A549 (cell line): ENCODE data around the gene MEIKIN. TPM values are rescaled to one million over a fixed set of nuclear protein-coding genes. Genes with fewer than 3 reads are reported as not detected.

Experiments used
- ATAC-seq, 2 experiments: fragments of 200-7000 bp in 1 of 2; fragments of >200 bp in 1 of 2; cut with Nextera tagmentation in 1 of 2; cut with Tn5 transposase in 1 of 2; 3 replicates each; pipeline versions ENCODE4 v1.8.0 to v1.9.1; 2018 to 2020; ENCODE audit warnings: mild to moderate bottlenecking in 1 of 2, moderate library complexity in 1 of 2
- CTCF ChIA-PET: fragments of 300-600 bp; sonication (Branson Sonifier 250); formaldehyde crosslinking; extraction: SDS; loops from one replicate; lab custom pipeline; 2021; ENCODE audit warnings: antibody characterized with exemption, inconsistent platforms; lab: Yijun Ruan, JAX
- POLR2A ChIA-PET: fragments of 350-600 bp; formaldehyde crosslinking; extraction: SDS; loops from one replicate; lab custom pipeline; 2021; ENCODE audit warnings: antibody characterized with exemption, inconsistent platforms; lab: Yijun Ruan, JAX
- DNase-seq, 2 experiments: peaks; one replicate each; pipeline versions ENCODE4 v3.0.0 to v3.0.0-alpha.2; 2011 to 2016; ENCODE audit warnings: low read depth in 1 of 2, low spot score in 1 of 2
- FAIRE-seq: peaks from 2 replicates; lab custom pipeline; 2011; peaks lifted over from hg19 to GRCh38; lab: Jason Lieb, UNC
- H3K27ac ChIP-seq, 2 experiments: fragments of >200 bp; sonication (Bioruptor Twin); formaldehyde crosslinking; 3 replicates each; pipeline ENCODE4 v1.5.1; 2016 to 2017
- H3K4me1 ChIP-seq: fragments of >200 bp; sonication (Bioruptor Twin); formaldehyde crosslinking; 3 replicates; pipeline ENCODE4 v1.6.1; 2016
- H3K4me2 ChIP-seq: fragments of >200 bp; sonication (Bioruptor Twin); formaldehyde crosslinking; 3 replicates; pipeline ENCODE4 v1.6.1; 2016
- H3K4me3 ChIP-seq: fragments of >200 bp; sonication (Bioruptor Twin); formaldehyde crosslinking; 3 replicates; pipeline ENCODE4 v1.5.1; 2016
- H3K9me3 ChIP-seq: fragments of >200 bp; sonication (Bioruptor Twin); formaldehyde crosslinking; 3 replicates; pipeline ENCODE4 v1.6.1; 2016
- ATOH8 ChIP-seq: fragments of 250-450 bp; sonication (Bioruptor Pico); IDR thresholded peaks from 2 replicates; pipeline ENCODE4 v1.5.0; 2020; ENCODE audit warnings: low read depth, mild to moderate bottlenecking, moderate library complexity
- CBX8 ChIP-seq: fragments of 200-600 bp; sonication (generic); IDR thresholded peaks from 2 replicates; pipeline ENCODE4 v1.6.1; 2016
- ELK1 ChIP-seq: fragments of 150-350 bp; IDR thresholded peaks from 2 replicates; pipeline ENCODE4 v1.6.1; 2014; ENCODE audit warnings: low read depth, mild to moderate bottlenecking, low read length
- HEYL ChIP-seq: fragments of 250-450 bp; sonication (Bioruptor Pico); IDR thresholded peaks from 2 replicates; pipeline ENCODE4 v1.8.0; 2021; ENCODE audit warnings: mild to moderate bottlenecking, moderate library complexity
- HOXA7 ChIP-seq: fragments of 250-450 bp; sonication (Bioruptor Pico); IDR thresholded peaks from 2 replicates; pipeline ENCODE4 v1.5.0; 2020; ENCODE audit warnings: mild to moderate bottlenecking, moderate library complexity
- MAX ChIP-seq: IDR thresholded peaks from 2 replicates; pipeline ENCODE4 v1.6.1; 2012
- MAZ ChIP-seq: fragments of 150-350 bp; IDR thresholded peaks from 2 replicates; pipeline ENCODE4 v1.6.1; 2014; ENCODE audit warnings: antibody characterized with exemption, low read depth, low read length, borderline replicate concordance
- NR3C1 ChIP-seq: fragments of >200 bp; sonication (Bioruptor Twin); formaldehyde crosslinking; IDR thresholded peaks from 3 replicates; pipeline ENCODE4 v1.6.1; 2017
- SMC3 ChIP-seq: fragments of >200 bp; sonication (Bioruptor Twin); formaldehyde crosslinking; IDR thresholded peaks from 3 replicates; pipeline ENCODE4 v1.6.1; 2018; ENCODE audit warnings: inconsistent platforms
- TFCP2L1 ChIP-seq: fragments of 250-450 bp; sonication (Bioruptor Pico); IDR thresholded peaks from 2 replicates; pipeline ENCODE4 v1.5.0; 2021; ENCODE audit warnings: mild to moderate bottlenecking
- WGBS: methylation state at CpG from one replicate; pipeline ENCODE4 v1.1.6; 2017; ENCODE audit errors: missing lambda C conversion rate; 5-methylcytosine and 5-hydroxymethylcytosine counted together
- polyA plus RNA-seq, 4 experiments: library from polyadenylated mRNA; depleted of rRNA in 3 of 4; stranded (reverse); fragments of >200 nt; fragmentation: RNase III in 1 of 4; extraction: RNeasy Plus Mini Kit Qiagen cat#74134 plus additional on column Dnase treatment in 1 of 4; gene quantifications; 2 replicates in 3 of 4; 3 replicates in 1 of 4; pipeline ENCODE4 v1.2.3, GENCODE V29; 2011 to 2017

The MEIKIN gene
- polyA plus RNA-seq, 2 of the 4 experiments (the other 2 are of a cell fraction) = not detected

- no peak overlapping the region for H3K27ac ChIP-seq
- H3K9me3 ChIP-seq = no peaks in the 10 kb centered on the region
- DNase-seq (no peak), ATAC-seq (no peak), FAIRE-seq (no peak)
- no peak overlapping the region for H3K4me3 ChIP-seq
- TF ChIP-seq MAX = no peak
- no peak for TF ChIP-seq TFCP2L1 (CRISPR knock-in tag)
- no peak for TF ChIP-seq HEYL
- TF ChIP-seq NR3C1 = no peak
- no peak for TF ChIP-seq HOXA7 (CRISPR knock-in tag)
- no peak for TF ChIP-seq ATOH8 (CRISPR knock-in tag)
- no peak for TF ChIP-seq ELK1
- TF ChIP-seq CBX8 = no peak
- no peak for TF ChIP-seq MAZ
- TF ChIP-seq SMC3 = no peak
- no peak overlapping the region for H3K4me2 ChIP-seq
- no peaks in the 10 kb centered on the region for H3K4me1 ChIP-seq
- CTCF ChIA-PET = interaction anchor here (0.6 to 1.0 kb wide), 2 partner anchors 8 to 46 kb away, joined by 3 to 5 read pairs; no protein-coding TSS in a partner anchor
- WGBS = 88% methylated on average over 1 of the region's 1 CpG
- POLR2A ChIA-PET = no interaction called here
These were observed 187.5 kb downstream of the MEIKIN start for GRCh38 chr5:131757830-131758519.

Other genes starting within 250 kb of the MEIKIN start
- gene FNIP1, start 148.6 kb downstream of the MEIKIN start, polyA plus RNA-seq (2011; rRNA removed) = 9.6 and 10.2 TPM in 2 replicates
- gene FNIP1, start 148.6 kb downstream of the MEIKIN start, polyA plus RNA-seq (2017; fragmentation: RNase III; extraction: RNeasy Plus Mini Kit Qiagen cat#74134 plus additional on column Dnase treatment) = 5.7 to 7.5 TPM (median 6.7 TPM) in 3 replicates
- gene ACSL6, start 66.0 kb upstream of the MEIKIN start, polyA plus RNA-seq (2011; rRNA removed) = 0.05 and 0.09 TPM in 2 replicates
- gene ACSL6, start 66.0 kb upstream of the MEIKIN start, polyA plus RNA-seq (2017; fragmentation: RNase III; extraction: RNeasy Plus Mini Kit Qiagen cat#74134 plus additional on column Dnase treatment) = 0.05 to 0.07 TPM (median 0.06 TPM) in 3 replicates
- not detected in 2 replicates for gene IL3, start 115.0 kb upstream of the MEIKIN start, polyA plus RNA-seq (2011; rRNA removed)
- gene IL3, start 115.0 kb upstream of the MEIKIN start, polyA plus RNA-seq (2017; fragmentation: RNase III; extraction: RNeasy Plus Mini Kit Qiagen cat#74134 plus additional on column Dnase treatment) = not detected in 3 replicates
- gene CSF2, start 128.1 kb upstream of the MEIKIN start, polyA plus RNA-seq (2011; rRNA removed) = 0.21 TPM in 1 of 2 replicates, not detected in the other
- 0.34 TPM in 1 of 3 replicates, not detected in the others for gene CSF2, start 128.1 kb upstream of the MEIKIN start, polyA plus RNA-seq (2017; fragmentation: RNase III; extraction: RNeasy Plus Mini Kit Qiagen cat#74134 plus additional on column Dnase treatment)